GM06990 (cell line): ENCODE data around the gene TTC28.

Experiments used
- DNase-seq: peaks from one replicate; pipeline ENCODE4 v3.0.0-alpha.2; 2011; ENCODE audit not compliant: insufficient read length; ENCODE audit errors: extremely low read depth
- H3K27me3 ChIP-seq: replicated peaks from 2 replicates; pipeline ENCODE4 v1.6.0; 2011; ENCODE audit warnings: low read length; ENCODE audit not compliant: control insufficient read depth, insufficient read depth
- H3K36me3 ChIP-seq: 2 replicates; pipeline ENCODE4 v1.5.1; 2011; ENCODE audit warnings: low read length; ENCODE audit not compliant: control insufficient read depth, insufficient read depth
- H3K4me3 ChIP-seq: replicated peaks from 2 replicates; pipeline ENCODE4 v1.5.1; 2011; ENCODE audit warnings: low read depth, mild to moderate bottlenecking, control low read depth, low read length
- TF ChIP-seq, protein P1 (sequence below): IDR thresholded peaks from 2 replicates; pipeline ENCODE4 v1.5.1; 2011; ENCODE audit warnings: low read length, control low read depth, mild to moderate bottlenecking, inconsistent platforms; ENCODE audit not compliant: insufficient read depth, poor library complexity, severe bottlenecking

The TTC28 gene

GRCh38 chr22:28051787-28052356 is 627.8 kb downstream of the TTC28 start:
- H3K4me3 ChIP-seq: no peak overlapping the region
- no peak for DNase-seq
- TF ChIP-seq, protein P1, sequence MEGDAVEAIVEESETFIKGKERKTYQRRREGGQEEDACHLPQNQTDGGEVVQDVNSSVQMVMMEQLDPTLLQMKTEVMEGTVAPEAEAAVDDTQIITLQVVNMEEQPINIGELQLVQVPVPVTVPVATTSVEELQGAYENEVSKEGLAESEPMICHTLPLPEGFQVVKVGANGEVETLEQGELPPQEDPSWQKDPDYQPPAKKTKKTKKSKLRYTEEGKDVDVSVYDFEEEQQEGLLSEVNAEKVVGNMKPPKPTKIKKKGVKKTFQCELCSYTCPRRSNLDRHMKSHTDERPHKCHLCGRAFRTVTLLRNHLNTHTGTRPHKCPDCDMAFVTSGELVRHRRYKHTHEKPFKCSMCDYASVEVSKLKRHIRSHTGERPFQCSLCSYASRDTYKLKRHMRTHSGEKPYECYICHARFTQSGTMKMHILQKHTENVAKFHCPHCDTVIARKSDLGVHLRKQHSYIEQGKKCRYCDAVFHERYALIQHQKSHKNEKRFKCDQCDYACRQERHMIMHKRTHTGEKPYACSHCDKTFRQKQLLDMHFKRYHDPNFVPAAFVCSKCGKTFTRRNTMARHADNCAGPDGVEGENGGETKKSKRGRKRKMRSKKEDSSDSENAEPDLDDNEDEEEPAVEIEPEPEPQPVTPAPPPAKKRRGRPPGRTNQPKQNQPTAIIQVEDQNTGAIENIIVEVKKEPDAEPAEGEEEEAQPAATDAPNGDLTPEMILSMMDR: peak; percentile 86
- no peaks in the 10 kb centered on the region for H3K36me3 ChIP-seq
- no peaks in the 10 kb centered on the region; the same call in 1 of the 2 replicates for H3K27me3 ChIP-seq

DNA sequence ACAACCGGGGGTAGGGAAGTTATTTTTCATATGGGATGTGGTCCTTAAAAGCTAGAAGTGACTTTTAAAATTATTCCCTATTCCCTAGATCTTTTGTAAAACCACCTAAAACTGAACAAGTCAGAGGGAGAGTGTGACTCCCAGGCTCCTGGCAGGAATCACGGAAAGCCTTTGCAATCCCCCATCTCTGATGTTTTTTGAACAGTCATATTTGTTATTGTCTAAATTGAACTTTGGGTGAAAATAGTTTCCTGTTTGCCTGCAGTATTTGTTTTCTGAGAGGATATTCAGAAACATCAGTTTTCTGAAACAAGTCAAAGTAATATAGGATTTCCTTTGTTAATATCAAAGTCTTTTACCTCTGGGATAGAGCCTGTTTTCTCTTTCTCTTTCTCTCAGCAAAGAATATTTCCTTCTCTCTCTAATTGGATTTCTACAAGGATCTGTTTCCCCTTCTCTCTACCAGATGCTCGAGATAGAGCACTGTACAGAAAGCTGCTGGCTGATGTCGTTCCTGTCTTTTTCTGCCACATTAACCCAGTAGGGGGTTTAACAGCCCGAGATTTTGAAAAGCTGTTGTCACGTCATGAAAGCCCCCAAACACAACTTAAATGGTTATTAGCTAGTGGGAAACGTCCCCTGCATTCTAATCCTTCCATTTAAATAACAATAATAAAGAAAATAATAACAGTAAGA is 628.4 kb downstream of the TTC28 start:
- H3K36me3 ChIP-seq: no peaks in the 10 kb centered on the region
- DNase-seq: no peak
- TF ChIP-seq, protein P1: no peak
- H3K4me3 ChIP-seq: no peak overlapping the region
- no peaks in the 10 kb centered on the region; the same call in 1 of the 2 replicates for H3K27me3 ChIP-seq

GRCh38 chr22:28048529-28048928 is 631.1 kb downstream of the TTC28 start:
- no peak overlapping the region for H3K4me3 ChIP-seq
- DNase-seq: no peak
- H3K27me3 ChIP-seq: no peaks in the 10 kb centered on the region; the same call in 1 of the 2 replicates
- no peaks in the 10 kb centered on the region for H3K36me3 ChIP-seq
- TF ChIP-seq, protein P1: no peak

- H3K36me3 ChIP-seq: no peaks in the 10 kb centered on the region
- no peak for DNase-seq
- no peak overlapping the region for H3K4me3 ChIP-seq
- H3K27me3 ChIP-seq: no peaks in the 10 kb centered on the region
- TF ChIP-seq, protein P1: no peak
These were observed 631.9 kb downstream of the TTC28 start for GRCh38 chr22:28047740-28048139.

GRCh38 chr22:28046100-28046499 is 633.5 kb downstream of the TTC28 start:
- DNase-seq: no peak
- TF ChIP-seq, protein P1: no peak
- Histone ChIP-seq H3K36me3 (no peaks in the 10 kb centered on the region), H3K27me3 (no peaks in the 10 kb centered on the region), H3K4me3 (no peak overlapping the region)
